GM12872 (cell line): Measurements from ENCODE around the gene PLD2.

Experiments used
- TF ChIP-seq, protein P1 (sequence below): IDR thresholded peaks from 3 replicates; pipeline ENCODE4 v1.5.1; 2011; ENCODE audit warnings: low read depth, mild to moderate bottlenecking, low read length, moderate library complexity; ENCODE audit not compliant: insufficient read depth

The PLD2 gene

DNA sequence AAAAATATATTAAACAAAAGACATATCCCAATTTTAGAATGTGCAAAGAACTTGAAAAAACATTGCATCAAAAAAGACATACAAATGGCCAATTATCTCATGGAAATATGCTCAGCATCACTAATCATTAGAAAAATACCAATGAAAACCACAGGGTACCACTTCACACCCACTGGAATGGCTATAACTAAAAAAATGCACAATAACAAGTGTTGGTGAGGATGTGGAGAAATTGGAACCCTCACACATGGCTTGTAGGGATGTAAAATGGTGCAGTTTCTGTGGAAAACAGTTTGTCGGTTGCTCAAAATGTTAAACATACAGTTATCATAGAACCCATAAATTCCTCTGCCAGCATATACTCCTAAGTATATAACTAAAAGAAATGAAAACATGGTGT is 11.8 kb upstream of the PLD2 start:
- TF ChIP-seq, protein P1, sequence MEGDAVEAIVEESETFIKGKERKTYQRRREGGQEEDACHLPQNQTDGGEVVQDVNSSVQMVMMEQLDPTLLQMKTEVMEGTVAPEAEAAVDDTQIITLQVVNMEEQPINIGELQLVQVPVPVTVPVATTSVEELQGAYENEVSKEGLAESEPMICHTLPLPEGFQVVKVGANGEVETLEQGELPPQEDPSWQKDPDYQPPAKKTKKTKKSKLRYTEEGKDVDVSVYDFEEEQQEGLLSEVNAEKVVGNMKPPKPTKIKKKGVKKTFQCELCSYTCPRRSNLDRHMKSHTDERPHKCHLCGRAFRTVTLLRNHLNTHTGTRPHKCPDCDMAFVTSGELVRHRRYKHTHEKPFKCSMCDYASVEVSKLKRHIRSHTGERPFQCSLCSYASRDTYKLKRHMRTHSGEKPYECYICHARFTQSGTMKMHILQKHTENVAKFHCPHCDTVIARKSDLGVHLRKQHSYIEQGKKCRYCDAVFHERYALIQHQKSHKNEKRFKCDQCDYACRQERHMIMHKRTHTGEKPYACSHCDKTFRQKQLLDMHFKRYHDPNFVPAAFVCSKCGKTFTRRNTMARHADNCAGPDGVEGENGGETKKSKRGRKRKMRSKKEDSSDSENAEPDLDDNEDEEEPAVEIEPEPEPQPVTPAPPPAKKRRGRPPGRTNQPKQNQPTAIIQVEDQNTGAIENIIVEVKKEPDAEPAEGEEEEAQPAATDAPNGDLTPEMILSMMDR: no peak

DNA sequence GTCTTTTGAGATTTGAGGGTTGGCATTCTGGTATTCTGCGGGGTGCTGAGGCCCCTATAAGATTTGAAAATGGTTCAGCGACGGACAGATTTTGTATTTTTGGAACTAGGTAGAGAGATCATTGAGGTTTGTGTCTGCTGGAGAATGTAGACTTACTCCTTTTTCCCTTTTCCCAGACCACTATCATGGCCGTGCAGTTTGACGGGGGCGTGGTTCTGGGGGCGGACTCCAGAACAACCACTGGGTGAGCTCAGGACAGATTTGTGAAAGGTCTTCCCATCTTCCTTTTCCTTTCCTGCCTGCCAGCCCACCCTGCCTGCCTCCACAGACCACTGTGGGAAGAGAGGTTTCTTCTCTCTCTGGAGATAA is 10.4 kb upstream of the PLD2 start:
- TF ChIP-seq, protein P1: no peak

DNA sequence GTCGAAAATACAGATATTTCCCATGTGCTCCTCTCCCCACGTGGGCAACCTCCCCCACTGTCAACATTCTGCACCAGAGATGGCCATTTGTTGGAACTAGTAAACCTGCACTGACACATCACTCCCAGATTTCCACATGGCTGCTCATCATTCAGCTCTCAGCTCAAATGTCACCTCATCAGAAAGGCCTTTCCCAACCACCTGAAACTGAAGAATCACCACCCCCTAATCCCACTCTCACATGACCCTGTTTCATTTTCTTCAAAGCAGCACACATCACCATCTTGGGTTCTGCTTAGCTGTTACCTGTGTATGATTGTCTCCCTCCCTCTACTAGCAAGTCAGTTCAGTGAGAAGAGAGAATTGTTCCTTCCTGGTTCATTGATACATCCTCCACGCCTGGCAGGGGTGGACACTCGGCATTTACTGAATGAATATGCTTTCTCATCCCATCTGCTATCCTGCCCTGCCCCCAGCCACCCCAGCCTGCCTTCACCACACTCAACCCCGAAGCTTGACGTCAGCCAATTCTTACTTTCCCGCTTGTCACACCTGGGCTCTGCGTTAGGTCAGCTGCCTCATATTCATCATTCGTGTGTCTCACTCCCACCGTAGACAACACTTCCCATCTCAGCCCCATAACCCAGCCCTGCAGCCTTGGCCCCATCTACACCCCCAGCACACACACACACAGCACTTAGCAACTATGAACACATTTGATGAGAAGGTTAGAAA is 6.3 kb upstream of the PLD2 start:
- TF ChIP-seq, protein P1: no peak

DNA sequence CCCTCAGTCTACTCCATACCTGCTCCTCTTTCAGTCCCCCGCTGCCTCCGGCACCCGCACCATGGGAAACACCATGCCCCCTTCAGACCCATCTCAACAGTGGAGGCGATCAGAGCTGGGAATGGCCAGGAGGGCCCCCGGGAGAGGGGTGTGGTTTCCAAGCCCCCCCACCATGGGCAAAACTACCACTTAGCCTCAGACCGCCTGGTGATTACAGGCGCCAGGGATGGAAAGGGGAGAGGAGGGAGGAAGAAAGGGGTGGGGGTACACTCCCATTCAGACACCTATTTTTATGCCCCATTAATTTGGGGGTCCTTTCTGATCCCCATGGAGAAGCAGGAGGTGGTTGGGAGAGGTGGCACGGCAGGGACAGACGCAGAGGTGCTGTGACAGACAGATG is 4.7 kb upstream of the PLD2 start, which contains the start of gene C17orf114:
C17orf114 (minus strand) TSS at position 101 of the 400 bp plus-strand sequence.
- TF ChIP-seq, protein P1: no peak

DNA sequence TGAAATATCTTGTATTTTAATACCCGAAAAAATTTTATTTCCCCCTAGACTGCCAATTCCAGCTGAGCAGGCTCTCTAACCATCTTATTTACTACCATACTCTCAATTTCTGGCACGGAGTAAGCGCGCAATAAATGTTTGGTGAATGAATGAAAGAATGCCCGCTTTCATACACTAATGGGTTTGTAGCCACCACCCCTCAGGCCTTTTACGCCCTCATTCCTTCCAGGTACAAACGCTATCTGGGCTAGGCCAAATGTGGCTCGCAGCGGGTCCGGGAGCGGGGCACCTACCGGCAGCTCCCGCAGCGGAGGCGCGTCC is 536 bp upstream of the PLD2 start:
- TF ChIP-seq, protein P1: no peak

DNA sequence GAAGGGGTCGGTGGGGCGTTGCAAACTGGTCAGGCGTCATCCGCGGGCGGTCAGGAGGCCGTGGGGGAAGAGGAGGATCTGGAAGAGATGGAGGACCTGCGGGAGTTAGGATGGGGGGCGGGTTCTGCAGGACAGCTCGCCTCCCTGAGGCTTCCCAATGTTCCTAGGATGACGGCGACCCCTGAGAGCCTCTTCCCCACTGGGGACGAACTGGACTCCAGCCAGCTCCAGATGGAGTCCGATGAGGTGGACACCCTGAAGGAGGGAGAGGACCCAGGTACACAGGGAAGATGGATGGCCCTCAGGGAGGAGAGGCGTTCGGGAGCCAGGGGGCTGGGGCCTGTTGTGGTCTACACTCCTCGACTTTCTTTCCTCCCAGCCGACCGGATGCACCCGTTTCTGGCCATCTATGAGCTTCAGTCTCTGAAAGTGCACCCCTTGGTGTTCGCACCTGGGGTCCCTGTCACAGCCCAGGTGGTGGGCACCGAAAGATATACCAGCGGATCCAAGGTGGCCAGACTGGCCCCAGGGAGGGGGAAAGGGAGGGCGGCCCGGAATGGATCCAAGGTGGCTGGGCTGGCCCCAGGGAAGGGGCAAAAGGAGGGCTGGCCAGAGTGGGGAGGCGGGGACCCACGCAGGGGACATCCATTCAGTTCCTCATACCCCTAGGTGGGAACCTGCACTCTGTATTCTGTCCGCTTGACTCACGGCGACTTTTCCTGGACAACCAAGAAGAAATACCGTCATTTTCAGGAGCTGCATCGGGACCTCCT is 839 bp downstream of the PLD2 start:
- TF ChIP-seq, protein P1: no peak

DNA sequence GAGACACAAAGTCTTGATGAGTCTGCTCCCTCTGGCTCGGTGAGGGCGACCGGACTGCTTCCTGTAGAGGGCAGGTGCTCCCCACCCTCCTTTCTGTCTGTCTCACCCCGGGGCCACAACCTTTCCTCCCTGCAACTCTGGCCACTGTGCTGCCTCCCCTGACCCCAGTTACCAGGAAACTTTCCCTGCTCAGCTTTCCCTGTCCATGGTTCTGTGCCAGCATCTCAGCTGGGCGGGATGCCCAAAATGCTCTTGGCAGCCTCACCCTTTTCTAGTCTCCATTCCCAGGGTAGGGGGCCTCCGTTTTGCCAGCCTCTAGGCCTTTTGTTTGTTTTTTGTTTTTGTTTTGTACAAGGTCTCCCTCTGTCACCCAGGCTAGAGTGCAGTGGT is 1.4 kb downstream of the PLD2 start:
- TF ChIP-seq, protein P1: no peak
